ENCODE results near the gene TBC1D10B. TPM values are rescaled to one million over a fixed set of nuclear protein-coding genes. Genes with fewer than 3 reads are reported as not detected.

TBC1D10B gene
- total and polyA plus RNA-seq, 7 donors = 14.5 to 38.3 (median 24.6) TPM

DNA sequence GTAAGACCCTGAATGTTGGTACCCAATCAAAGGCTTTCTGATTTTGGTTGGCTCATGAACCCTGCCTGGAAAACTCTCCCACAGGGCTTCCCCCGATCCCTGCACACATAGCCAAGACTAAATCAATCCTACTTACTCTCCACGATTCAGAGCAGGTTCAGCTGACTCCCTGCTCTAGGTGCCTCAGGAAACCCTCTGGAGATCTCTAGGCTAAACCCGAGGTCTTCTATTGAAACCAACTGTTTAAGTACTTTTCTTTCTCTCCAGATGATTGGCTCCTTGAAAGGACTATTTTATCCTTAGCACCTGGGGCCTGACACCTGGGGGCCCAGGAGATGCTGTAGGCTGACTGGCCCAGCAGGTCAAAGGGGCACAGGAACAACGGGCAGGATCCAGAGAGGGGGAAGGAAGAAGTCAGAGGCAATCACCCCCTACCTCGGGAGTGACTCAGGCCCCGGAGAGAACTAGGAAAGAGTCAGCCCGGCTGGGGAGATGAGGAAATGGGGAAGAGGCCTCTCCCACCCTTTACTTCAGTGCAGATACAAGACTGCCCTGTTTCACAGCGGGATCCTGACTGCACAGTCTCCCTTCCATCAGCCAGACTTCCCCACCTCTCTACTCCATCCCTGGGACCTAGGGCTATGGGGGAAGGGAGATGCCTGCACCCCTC lies 2.0 kb downstream of the TBC1D10B start:
- WGBS, 2 donors = 4 to 8% methylated on average over 8 of the region's 8 CpGs
- Histone ChIP-seq H3K4me3 (peak overlapping the region; percentile 62 to 99 (median 96)), H3K36me3 (peaks cover 0 to 34% (median 7%) of the 10 kb centered on the region in 4 donors), H3K27me3 (no peaks in the 10 kb centered on the region), H3K9me3 (no peaks in the 10 kb centered on the region), H3K27ac (peak overlapping the region; percentile 75 to 90 (median 85)), H3K4me1 (peaks cover 0 to 51% (median 43%) of the 10 kb centered on the region in 4 donors)
- TF ChIP-seq, protein P1, sequence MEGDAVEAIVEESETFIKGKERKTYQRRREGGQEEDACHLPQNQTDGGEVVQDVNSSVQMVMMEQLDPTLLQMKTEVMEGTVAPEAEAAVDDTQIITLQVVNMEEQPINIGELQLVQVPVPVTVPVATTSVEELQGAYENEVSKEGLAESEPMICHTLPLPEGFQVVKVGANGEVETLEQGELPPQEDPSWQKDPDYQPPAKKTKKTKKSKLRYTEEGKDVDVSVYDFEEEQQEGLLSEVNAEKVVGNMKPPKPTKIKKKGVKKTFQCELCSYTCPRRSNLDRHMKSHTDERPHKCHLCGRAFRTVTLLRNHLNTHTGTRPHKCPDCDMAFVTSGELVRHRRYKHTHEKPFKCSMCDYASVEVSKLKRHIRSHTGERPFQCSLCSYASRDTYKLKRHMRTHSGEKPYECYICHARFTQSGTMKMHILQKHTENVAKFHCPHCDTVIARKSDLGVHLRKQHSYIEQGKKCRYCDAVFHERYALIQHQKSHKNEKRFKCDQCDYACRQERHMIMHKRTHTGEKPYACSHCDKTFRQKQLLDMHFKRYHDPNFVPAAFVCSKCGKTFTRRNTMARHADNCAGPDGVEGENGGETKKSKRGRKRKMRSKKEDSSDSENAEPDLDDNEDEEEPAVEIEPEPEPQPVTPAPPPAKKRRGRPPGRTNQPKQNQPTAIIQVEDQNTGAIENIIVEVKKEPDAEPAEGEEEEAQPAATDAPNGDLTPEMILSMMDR (IDR thresholded peaks at IDR 0.05) = no peak
- TF ChIP-seq EP300 (IDR thresholded peaks at IDR 0.05) = no peak
- TF ChIP-seq POLR2A (IDR thresholded peaks at IDR 0.05) = no peak
- TF ChIP-seq POLR2AphosphoS5 (IDR thresholded peaks at IDR 0.05) = no peak
- peak; percentile 71 for DNase-seq
- intact Hi-C loops (cut with DNase I) = no loop called here

DNA sequence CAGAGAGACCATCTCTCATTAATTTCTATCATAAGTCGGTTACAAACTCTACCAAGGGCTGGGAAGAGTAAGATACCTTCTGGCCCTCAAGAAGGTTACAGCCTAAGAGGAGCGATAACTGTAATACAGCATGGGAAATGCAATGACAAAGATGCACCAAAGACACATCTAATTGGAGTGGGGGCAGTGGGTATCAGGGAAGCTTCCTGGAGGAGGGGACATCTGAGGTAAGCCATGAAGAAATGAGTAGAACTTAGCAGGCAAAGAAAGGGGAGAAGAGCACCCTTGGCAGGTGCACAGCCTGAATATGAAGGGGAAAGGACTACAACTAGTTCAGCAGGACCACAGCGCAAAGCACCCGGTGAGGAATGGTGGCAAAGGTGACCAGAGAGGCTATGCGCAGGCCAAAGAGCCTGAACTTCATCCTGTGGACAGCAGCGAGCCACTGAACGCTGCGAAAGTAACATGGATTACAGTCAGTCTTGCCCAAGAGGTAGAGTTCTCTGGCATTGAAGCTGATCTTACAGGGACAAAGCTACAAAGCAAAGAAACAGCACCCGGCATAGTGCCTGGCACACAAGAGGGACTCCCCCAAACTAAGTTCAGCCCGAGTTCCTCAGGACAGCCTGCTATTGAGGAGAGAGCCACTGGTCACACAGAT lies 2.8 kb downstream of the TBC1D10B start:
- intact Hi-C loops (cut with DNase I) = no loop called here
- WGBS, 2 donors = 44 to 75% methylated on average over 10 of the region's 10 CpGs
- DNase-seq = no peak
- H3K9me3 ChIP-seq = no peaks in the 10 kb centered on the region
- peaks cover 0 to 51% (median 43%) of the 10 kb centered on the region in 4 donors for H3K4me1 ChIP-seq
- H3K4me3 ChIP-seq = peak overlapping the region in 3 of 4 donors; percentile 94 to 99 (median 97)
- H3K27me3 ChIP-seq = no peaks in the 10 kb centered on the region
- H3K36me3 ChIP-seq = peaks cover 0 to 42% (median 8%) of the 10 kb centered on the region in 4 donors
- no peak for TF ChIP-seq EP300 (IDR thresholded peaks at IDR 0.05)
- no peak for TF ChIP-seq POLR2A (IDR thresholded peaks at IDR 0.05)
- TF ChIP-seq, protein P1 (IDR thresholded peaks at IDR 0.05) = no peak
- TF ChIP-seq POLR2AphosphoS5 (IDR thresholded peaks at IDR 0.05) = no peak
- peak overlapping the region; percentile 75 to 90 (median 85) for H3K27ac ChIP-seq

DNA sequence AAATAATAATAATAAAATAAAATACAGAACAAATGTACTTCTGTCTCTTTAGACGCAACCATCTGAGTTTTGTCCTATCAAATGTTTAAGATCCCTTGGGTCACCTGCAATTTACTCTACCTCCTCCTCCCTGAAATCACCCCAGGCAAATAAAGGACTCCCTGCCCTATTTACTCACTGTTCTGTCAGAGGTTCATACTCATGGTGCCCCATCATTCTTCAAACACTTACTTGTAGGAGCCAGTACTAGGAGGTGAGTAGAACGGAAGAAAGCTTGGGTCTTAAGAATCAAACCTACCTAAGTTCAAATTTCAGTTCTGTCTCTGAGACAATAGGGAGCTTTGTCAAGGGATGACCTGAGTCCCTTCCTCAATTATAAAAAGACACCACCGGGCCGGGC lies 3.8 kb downstream of the TBC1D10B start:
- intact Hi-C loops (cut with DNase I) = no loop called here
- H3K4me1 ChIP-seq = peaks cover 0 to 48% (median 42%) of the 10 kb centered on the region in 4 donors
- H3K27ac ChIP-seq = peak overlapping the region in 1 of 4 donors; percentile 1
- no peak for DNase-seq
- no peaks in the 10 kb centered on the region for H3K27me3 ChIP-seq
- WGBS, 2 donors = 85 to 89% methylated on average over 4 of the region's 4 CpGs
- no peaks in the 10 kb centered on the region for H3K9me3 ChIP-seq
- no peak overlapping the region for H3K4me3 ChIP-seq
- H3K36me3 ChIP-seq = peaks cover 0 to 49% (median 10%) of the 10 kb centered on the region in 4 donors
- TF ChIP-seq POLR2A (IDR thresholded peaks at IDR 0.05) (no peak), POLR2AphosphoS5 (IDR thresholded peaks at IDR 0.05) (no peak), EP300 (IDR thresholded peaks at IDR 0.05) (no peak)
- TF ChIP-seq, protein P1 (IDR thresholded peaks at IDR 0.05) = no peak

DNA sequence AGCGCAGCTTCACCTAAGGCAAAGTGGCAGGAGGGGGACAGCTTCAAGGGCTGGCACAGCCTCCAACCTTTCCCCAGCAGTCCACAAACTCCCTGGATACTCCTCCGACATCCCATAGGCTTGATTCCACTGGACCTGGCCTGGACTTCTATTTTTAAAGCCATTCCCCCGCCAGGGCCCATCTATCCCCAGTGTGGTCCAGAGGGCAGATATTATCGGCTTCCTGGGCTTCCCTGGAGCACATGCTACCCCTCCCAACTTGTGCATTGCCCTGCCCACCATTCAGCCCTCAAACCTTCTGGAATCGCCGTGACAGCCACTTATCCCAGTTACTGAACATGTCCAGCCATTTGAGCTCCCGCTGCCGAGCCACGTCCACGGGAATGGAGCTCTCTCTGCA lies 5.1 kb downstream of the TBC1D10B start:
- intact Hi-C loops (cut with DNase I) = no loop called here
- Histone ChIP-seq H3K4me3 (no peak overlapping the region), H3K36me3 (peaks cover 0 to 58% (median 11%) of the 10 kb centered on the region in 4 donors), H3K27ac (no peak overlapping the region), H3K9me3 (no peaks in the 10 kb centered on the region), H3K27me3 (no peaks in the 10 kb centered on the region), H3K4me1 (peaks cover 0 to 43% (median 37%) of the 10 kb centered on the region in 4 donors)
- DNase-seq = no peak
- no peak for TF ChIP-seq POLR2A (IDR thresholded peaks at IDR 0.05)
- no peak for TF ChIP-seq POLR2AphosphoS5 (IDR thresholded peaks at IDR 0.05)
- TF ChIP-seq EP300 (IDR thresholded peaks at IDR 0.05) = no peak
- TF ChIP-seq, protein P1 (IDR thresholded peaks at IDR 0.05) = no peak
- WGBS, 2 donors = 88 to 92% methylated on average over 10 of the region's 10 CpGs

All from sigmoid colon (tissue), 7 donors.